ENCODE data around the gene USP15.

USP15 gene

DNA sequence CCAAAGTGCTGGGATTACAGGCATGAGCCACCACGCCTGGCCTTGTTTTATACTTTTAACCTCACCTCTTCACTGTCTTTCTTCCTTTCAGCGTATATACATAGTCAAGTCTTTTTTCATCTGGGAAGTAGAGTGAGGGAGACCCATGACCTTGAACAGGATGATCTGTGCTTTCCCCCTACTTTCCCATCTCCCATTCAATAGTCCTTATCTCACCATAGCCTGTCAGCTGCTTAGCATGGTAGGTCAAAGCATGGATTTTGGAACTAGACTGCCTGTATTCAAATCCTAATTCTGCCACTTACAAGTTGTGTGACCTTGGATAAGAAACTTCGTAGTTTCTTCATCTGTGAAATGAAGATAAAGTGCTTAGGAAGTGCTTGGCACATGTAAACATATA lies 110.0 kb downstream of the USP15 start:
- DNase-seq (ENCODE audit: low read depth), result no peak

DNA sequence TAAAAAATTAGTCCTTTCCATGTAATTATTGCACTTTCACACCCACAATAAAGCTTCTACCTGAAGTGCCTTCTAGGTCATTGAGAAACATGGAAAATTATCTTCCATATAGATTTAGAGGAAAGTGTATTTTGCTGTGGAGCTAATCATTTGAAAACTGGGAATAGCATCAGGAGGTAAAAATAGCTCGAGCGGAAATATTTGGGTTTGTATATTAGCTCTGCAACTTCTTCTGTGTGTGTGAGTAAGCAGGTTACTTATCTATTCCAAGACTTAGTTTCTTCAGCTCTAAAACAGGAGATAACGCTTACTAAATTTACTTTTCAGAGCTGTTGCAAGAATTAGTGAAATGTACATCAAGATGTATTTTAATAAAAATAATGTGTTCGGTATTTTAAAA lies 111.5 kb downstream of the USP15 start:
- no peak for DNase-seq (ENCODE audit: low read depth)

DNA sequence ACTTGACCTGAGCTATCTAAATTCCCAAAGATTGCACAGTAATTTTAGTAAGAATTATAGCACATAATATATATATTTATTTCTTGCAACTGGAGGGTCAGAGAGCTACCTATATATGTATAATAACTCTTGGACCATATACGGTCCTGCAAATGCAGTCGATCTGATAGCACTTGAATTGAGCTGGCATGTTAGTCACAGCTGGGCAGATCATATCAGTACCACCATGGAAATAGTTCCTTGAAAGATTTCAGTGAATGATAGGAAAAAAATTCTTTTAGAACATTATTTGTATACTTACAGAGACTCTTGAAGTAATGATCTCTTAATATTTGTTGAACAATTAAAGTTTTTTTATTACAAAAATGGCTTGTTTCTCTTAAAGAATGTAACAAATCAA lies 111.9 kb downstream of the USP15 start:
- no peak for DNase-seq (ENCODE audit: low read depth)

DNA sequence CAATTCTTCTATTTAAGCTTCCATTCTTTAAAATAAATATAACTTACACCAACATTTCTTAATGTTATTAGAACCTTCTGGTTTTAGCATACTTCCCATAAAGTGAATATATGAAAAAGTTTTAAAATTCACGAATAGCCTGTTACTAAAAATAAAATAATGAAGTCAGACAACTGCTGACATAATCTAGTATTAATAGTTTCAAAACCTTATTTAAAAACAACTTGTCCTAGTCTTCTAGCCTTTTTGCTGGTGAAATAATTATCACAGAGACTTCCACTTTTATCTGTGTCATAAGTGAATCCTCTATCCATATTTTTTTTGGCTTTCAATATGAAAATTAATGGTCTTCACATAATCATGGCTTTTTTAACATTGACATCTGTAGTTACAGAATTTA lies 112.6 kb downstream of the USP15 start:
- DNase-seq (ENCODE audit: low read depth), result no peak

DNA sequence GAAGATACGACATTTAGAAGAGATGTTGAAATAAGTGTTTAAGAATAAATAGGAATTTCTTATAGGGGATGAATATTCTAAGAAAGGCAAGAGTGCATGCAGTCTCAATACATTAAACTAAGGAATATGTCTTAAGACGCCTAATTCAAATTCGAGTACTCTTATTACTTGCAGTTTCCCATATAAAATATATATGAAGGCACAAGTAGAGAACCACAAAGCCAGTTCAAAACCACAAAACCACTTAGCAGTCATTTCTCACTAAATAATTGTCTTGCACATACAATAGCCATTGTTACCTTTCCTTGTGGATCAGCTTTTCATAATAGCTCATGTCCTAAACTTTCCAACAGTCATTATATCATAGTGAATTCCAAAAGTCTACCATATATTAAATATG lies 115.4 kb downstream of the USP15 start:
- DNase-seq (ENCODE audit: low read depth), result no peak

DNA sequence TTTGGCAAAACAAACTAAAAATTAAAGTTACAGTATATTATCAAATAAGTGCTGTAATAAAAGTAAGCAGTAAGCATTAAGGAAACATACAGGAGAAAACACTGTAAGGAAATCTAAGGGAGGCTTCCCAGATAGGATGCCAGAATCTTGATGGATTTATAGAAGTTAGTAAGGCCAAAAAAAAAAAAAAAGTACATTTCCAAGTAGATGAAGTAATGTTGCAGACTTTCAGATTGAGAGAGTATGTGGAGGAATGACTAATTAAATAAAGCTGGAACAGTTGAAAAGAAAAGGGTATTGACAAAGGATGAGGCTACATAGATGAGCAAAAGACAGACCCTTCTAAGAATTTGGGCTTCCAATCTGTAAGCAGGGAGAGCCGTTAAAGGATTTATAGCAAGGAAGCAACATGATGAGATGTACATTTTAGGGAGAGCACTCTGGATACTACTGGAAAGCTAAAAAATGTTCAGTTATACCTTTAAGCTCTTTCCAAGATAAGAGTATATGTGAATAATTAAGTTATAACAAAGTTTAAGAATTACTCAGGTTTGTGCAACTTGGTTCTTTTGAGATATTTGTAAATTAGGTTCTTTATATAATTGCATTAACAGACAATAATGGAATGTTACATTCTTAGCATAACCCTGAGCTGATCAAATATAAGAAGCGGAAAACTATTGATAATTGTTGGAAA lies 119.0 kb downstream of the USP15 start:
- DNase-seq (ENCODE audit: low read depth), result no peak

DNA sequence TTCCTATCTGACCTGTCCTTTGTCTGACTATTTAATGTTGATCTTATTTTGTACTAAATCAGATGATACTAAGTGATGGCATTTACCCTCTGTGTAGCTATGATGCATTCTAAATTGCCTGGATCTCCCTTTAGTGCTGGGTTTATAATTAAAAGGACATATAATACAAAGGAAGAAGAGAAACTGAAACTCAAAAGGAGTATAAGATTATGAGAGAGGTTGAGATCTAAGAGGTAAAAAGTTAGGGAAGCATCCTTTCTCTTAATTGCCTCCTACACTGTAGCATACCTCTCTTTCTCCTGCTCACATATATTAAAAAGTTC lies 119.5 kb downstream of the USP15 start:
- no peak for DNase-seq (ENCODE audit: low read depth)

DNA sequence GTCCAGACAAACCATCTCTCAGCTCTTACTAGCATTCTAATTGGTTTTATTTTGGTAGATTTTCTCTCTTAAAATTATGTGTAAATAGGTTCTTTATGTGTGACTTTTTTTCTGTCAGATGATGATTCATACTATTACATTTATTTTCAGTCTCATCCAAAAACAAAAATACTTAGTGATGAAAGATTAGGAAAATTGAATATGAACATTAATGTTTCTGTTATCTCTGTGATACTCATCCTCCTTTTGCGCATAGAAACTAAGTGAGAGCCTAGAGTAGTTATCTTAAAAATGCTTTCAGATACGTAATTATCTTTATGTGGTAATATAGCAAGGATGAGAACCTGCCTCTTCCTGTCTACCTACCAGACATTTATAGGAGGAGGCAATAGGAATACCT lies 122.3 kb downstream of the USP15 start:
- no peak for DNase-seq (ENCODE audit: low read depth)

DNA sequence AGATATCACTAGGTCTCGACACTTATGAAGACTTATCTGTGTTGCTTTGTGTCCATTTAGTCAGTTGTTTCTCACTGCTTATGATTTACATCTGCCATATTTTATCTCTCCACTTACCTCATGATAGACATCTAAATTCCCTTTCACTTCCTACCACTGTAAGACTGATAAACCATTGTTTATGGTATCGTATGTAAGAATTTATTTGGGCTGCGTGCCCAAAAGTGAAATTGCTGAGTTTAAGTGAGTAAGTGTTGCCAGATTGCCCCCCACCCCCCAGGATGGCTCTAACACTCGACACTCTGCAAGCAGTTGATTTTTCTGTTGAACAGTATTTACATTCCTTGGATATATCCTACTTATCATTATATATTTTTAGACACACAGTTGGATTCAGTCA lies 136.5 kb downstream of the USP15 start:
- no peak for DNase-seq (ENCODE audit: low read depth)

DNA sequence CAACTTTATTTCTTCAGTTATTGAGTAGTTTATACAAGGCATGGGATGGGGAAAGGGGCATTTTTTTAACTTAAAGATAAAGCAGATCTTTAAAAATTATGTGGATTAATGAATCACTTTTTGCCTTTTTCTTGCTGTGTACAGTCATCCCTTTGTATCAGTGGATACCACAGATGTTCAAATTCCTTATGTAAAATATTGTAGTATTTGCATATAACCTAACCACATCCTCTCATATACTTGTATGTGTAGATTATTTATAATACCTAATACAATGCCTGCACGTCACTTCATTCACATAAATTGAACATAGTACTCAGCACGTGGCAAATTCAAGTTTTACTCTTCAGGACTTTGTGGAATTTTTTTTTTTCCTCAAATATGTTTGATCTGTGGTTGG lies 139.9 kb downstream of the USP15 start:
- DNase-seq (ENCODE audit: low read depth), result no peak

DNA sequence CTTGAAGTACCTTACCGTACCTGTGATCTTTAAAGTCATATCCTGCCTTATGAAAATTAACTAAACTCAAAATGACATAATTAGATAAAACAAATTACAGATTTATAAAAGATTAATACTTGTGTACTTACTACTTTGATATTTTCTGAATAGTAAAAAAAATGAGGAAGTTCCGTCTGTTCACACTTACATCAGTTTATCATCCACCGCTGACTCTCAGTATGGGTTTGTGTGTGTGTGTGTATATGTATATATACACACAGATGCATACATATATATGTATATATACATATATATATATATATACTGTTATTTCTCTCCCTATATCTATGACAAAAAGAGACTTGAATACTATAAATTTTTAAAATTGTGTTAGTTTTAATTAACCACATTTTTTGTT lies 141.4 kb downstream of the USP15 start:
- DNase-seq (ENCODE audit: low read depth), result no peak

DNA sequence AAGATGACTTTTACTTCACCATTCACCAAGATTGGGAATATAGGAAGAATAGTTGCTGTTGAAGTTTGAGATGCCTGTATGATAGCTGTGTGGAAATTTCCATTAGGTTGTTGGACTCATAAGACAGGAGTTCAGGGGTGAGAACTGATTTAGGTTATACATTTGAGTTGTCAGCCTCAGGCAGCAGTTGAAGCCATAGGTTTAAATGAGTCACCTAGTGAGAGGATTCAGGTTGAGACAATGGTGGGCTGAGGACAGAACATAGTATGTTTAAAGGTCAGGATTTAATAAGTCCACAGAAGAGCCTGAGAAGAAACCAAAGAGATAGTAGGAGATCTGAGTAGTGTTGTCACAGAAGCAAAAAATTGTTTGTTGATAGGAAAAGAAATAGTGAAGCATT lies 142.8 kb downstream of the USP15 start:
- DNase-seq (ENCODE audit: low read depth), result no peak

DNA sequence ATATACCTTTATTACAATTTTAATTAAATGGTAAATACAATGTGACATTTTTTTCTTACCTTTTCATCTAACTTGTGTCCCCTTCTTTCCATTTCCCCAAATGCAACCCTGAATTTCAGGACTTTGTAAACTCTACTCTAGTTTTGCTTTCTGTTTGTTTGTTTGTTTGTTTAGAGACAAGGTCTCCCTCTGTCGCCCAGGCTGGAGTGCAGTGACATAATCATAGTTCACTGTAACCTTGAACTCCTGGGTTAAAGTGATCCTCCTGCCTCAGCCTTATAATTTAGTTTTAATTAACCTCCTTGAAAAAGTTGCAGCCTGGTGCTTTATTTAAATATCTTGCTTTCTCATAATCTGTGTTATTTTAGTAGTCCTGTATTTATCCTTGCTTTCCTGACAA lies 147.4 kb downstream of the USP15 start:
- no peak for DNase-seq (ENCODE audit: low read depth)

DNA sequence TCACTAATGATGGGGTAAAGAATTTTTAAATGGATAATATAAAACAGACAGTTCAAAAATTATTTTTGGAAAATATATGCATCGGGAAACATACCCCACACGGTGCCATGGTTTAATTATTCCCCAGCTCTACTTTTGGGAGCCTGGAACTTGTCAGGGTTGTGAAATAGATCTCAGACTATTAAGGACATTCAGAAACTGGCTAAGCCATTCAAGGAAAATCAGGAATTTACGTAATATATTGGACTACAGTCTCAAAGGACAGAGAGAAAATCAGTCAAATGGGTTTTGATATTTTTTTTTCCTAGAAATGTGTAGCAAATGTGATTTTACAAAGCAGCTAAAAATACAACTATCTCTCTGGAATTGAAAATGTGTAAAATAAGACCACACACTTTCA lies 148.9 kb downstream of the USP15 start:
- no peak for DNase-seq (ENCODE audit: low read depth)

DNA sequence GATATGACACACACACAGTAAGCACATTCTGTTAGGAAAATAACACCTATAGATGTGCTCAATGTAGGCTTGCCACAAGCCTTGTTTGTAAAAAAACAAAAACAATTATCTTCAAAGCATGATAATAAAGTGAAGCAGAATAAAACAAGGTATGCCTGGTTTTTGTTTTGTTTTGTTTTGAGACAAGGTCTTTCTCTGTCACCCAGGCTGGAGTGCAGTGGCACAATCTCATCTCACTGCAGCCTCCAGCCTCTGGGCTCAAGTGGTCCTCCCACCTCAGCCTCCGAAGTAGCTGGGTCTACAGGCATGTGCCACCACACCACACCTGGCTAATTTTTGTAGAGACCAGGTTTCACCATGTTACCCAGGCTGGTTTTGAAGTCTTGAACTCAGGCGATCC lies 154.0 kb downstream of the USP15 start:
- no peak for DNase-seq (ENCODE audit: low read depth)

DNA sequence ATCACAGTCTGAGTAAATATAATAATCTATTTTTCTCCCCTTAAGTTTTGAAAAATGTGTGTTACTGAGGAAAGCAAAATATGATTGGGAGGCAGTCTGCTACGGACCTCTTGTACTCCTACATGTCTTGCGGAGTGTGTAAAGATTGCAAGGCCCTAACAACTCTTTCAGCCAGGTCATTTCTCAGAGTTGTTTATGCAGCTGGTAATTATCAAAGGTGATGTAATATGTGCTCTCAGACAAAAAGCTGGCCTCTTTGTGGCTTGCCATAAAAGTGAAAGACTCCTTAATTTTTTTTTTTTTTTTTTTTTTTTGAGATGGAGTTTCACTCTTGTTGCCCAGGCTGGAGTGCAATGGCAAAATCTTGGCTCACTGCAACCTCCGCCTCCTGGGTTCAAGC lies 165.9 kb downstream of the USP15 start:
- DNase-seq (ENCODE audit: low read depth), result no peak

DNA sequence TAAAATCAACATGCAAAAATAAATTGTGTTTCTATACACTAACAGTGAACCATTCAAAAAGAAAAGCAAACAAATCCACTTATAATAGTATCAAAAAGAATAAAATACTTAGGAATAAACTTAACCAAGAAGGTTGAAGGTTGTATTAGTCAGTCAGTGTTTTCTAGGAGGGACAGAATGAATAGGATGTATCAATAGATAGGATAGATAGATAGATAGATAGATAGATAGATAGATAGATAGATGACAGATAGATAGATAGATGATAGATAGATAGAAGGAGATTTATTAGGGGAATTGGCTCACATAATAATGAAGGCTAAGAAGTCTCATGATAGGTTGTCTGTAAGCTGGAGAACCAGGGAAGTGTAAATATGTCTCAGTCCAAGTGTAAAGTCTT lies 169.3 kb downstream of the USP15 start:
- DNase-seq (ENCODE audit: low read depth), result no peak

DNA sequence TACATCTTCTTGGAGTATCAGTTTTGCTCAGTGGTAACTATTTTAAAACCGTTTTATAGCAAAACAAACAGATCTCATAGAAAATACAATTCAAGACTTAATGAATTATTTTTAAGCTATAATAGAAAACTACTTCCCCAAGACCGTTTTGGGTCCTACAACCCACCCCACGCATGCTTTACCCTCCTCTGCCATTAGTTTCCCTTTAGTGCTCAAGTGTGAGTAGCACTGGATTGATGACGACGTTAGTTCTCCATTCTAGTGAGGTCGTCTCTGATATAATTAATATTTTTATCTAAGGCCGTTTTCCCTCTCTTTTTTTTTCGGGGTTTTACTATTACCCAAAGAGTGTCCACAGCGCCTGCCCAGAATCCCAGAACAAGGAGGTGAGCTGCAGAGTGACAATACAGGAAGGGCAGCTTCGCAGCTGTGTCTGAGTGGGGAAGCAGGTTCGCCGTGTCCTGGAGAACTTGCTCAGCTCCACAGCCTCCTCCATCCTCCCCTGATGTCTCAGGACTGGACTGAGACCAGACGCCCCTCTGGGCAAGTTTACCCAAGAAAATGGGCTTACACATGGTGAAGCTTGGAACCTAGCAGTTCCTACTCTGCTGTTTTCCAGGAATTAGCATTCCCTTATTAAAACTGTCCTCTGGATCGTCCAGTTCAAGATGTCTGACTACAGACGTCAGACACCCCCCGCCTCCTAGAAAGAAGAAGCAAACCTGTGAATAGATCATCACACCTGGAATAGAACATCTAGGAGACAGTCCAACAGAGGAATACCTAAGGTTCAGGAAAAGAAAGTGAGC lies 174.5 kb downstream of the USP15 start:
- no peak for DNase-seq (ENCODE audit: low read depth)

DNA sequence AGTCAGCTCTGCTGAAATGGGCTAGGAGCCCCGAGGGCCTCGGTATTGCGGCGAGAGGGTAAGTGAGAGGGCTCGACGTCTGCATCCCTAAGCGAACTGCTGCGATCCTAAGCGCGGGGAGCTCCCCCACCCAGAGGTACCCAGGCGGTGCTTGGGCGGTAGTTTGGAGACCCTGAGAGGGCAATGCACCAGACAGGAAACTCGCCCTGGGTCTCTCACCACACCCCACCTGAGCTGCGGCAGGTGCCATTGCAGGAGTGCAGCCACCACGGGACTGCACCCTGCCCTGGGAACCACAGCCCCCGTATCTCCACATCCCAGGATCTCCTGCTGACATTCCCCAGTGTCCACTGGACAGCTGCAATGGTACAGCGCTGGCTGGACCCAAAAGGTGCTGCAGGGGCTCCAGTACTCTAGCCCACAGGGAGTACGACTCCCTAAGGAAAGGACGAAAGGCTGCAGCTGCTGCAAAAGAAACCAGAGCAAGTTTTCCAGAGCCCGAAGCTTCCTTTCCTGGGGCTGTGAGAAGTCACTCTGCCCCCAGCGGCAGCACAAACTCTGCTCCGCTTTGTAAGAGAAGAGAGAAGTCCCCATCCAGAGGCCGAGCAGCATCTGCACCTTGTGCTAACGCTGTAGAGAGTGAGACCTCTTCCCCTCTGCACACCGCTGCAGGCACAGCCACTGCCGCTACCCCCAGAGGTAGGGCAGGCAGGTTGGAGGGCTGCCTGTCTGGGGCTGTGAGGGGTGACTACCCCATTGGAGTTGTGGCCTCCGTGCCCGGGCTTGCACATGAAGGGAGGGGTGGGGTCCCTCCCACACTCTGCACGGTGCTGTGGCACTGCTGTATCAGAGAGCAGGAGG lies 175.3 kb downstream of the USP15 start:
- DNase-seq (ENCODE audit: low read depth), result no peak

DNA sequence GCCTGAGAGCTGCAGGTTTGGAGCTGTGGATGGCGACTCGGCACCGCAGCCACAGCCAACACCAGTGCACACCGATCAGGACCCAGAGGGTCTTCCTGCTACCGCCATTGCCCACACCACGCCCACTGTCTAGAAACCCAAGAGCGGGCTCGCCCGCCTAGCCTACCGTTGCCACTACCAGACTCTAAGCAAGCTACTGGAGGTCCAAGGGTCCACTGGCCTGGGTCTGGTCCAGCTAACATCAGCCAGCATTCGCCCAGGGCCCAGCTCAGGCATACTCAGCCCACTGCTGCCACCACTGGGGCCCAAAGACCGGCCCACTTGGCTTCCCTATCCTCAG lies 175.9 kb downstream of the USP15 start:
- no peak for DNase-seq (ENCODE audit: low read depth)

DNA sequence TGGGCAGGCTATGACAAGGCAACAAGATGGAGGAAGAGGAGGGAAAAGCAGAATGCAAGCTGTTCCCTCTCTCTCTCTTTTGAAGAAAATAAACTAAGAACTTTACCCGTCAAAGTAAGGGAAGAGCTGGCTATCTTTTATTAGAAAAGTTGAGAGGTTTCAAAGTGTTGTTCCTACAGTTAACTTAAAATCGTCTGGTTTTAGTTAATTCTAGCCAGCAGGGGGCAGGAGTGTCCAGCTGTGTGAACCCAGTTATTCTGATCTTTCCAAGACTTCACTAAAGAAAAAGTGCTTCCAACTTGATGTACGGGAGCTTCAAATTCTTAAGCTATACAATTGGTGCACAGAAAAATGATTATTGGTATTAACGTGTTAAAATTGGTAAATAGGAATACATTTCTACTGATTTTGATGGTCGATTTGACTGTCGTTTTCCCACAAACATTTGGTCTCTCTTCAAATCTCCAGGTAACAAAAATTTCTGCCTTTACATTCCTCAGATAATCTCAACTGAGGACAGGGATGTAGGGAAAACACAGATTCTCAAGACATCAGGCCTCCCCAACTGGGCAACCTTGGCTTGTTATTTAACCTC lies 178.0 kb downstream of the USP15 start:
- no peak for DNase-seq (ENCODE audit: low read depth)

DNA sequence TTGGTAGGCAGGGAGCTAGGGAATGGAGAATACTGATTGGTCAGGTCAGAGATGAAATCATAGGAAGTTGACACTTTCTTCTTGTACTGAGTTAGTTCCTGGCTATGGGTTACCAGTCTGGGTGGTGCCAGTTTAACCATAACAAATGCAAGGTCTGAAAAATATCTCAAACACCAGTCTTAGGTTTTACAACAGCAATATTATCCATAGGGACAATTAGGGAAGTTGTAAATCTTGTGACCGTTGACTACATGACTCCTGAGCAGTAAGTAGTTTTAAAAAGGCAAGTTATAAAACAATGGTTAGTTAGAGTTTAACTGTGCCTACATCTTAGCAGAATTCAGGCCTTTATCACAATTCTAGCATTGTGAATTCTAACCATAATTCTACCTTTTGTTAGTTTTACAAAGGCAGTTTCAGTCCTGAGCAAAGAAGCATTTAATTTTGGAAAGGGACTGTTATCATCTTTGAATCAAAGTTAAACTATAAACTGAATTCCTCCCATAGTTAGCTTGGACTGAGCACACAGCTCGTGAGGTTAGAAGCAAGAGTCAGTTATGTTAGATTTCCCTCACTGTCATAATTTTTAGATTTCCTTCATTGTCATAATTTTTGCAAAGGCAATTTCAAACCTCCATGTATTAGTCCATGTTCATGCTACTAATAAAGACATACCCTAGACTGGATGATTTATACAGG lies 186.7 kb downstream of the USP15 start:
- no peak for DNase-seq (ENCODE audit: low read depth)
